GM23338 (cell line): ENCODE measurements around the gene CRB2. TPM values are rescaled to one million over a fixed set of nuclear protein-coding genes. Genes with fewer than 3 reads are reported as not detected.

ENCODE experiments used
- ATAC-seq: fragments of 200-7000 bp; cut with Tn5 transposase; 3 replicates; pipeline ENCODE4 v1.9.1; 2020
- DNase-seq: peaks from one replicate; pipeline ENCODE4 v3.0.0-alpha.2; 2015; ENCODE audit warnings: low spot score
- H2AFZ ChIP-seq: fragments of 200-600 bp; sonication (generic); 2 replicates; pipeline ENCODE4 v1.8.0; 2016; ENCODE audit warnings: antibody characterized with exemption, mild to moderate bottlenecking, moderate library complexity
- H3F3A ChIP-seq: fragments of 200-600 bp; sonication (generic); replicated peaks from 2 replicates; pipeline ENCODE4 v1.8.0; 2017; ENCODE audit warnings: antibody characterized with exemption, mixed run types, low read depth
- H3K27ac ChIP-seq: fragments of 200-600 bp; sonication (generic); 2 replicates; pipeline ENCODE4 v1.6.1; 2016; ENCODE audit warnings: low read depth
- H3K27me3 ChIP-seq: fragments of 200-600 bp; sonication (generic); 2 replicates; pipeline ENCODE4 v1.8.0; 2016; ENCODE audit warnings: mild to moderate bottlenecking, mixed run types, moderate library complexity; ENCODE audit not compliant: insufficient read depth
- H3K36me3 ChIP-seq: fragments of 200-600 bp; sonication (generic); 2 replicates; pipeline ENCODE4 v1.8.0; 2016; ENCODE audit warnings: mild to moderate bottlenecking; ENCODE audit not compliant: insufficient read depth
- H3K4me1 ChIP-seq: fragments of 200-600 bp; sonication (generic); 2 replicates; pipeline ENCODE4 v1.8.0; 2016; ENCODE audit warnings: mild to moderate bottlenecking, moderate library complexity; ENCODE audit not compliant: insufficient read depth
- H3K4me2 ChIP-seq: fragments of 200-600 bp; sonication (generic); 2 replicates; pipeline ENCODE4 v1.7.1; 2017; ENCODE audit warnings: mixed run types
- H3K4me3 ChIP-seq: fragments of 200-600 bp; sonication (generic); 2 replicates; pipeline ENCODE4 v1.6.1; 2016; ENCODE audit warnings: mixed run types
- H3K79me2 ChIP-seq: fragments of 200-600 bp; sonication (generic); replicated peaks from 2 replicates; pipeline ENCODE4 v1.8.0; 2017; ENCODE audit warnings: mild to moderate bottlenecking; ENCODE audit not compliant: insufficient read depth
- H3K9me2 ChIP-seq: fragments of 200-600 bp; sonication (generic); 2 replicates; pipeline ENCODE4 v1.8.0; 2017; ENCODE audit not compliant: insufficient read depth
- H4K20me1 ChIP-seq: fragments of 200-600 bp; sonication (generic); replicated peaks from 2 replicates; pipeline ENCODE4 v1.8.0; 2017; ENCODE audit warnings: mild to moderate bottlenecking; ENCODE audit not compliant: insufficient read depth
- H3K27ac Mint-ChIP-seq: 2 replicates; pipeline ENCODE4 v1.8.0; 2020; ENCODE audit warnings: inconsistent platforms, mild to moderate bottlenecking, moderate library complexity, mixed read lengths
- H3K27me3 Mint-ChIP-seq: 3 replicates; pipeline ENCODE4 v1.8.0; 2022; ENCODE audit warnings: low read depth, mild to moderate bottlenecking, moderate library complexity, mixed read lengths, inconsistent platforms; ENCODE audit not compliant: insufficient read depth, poor library complexity
- H3K36me3 Mint-ChIP-seq: 3 replicates; pipeline ENCODE4 v1.8.0; 2021; ENCODE audit warnings: low read depth, mild to moderate bottlenecking, inconsistent platforms, moderate library complexity, mixed read lengths
- H3K4me1 Mint-ChIP-seq: 3 replicates; pipeline ENCODE4 v1.8.0; 2020; ENCODE audit warnings: mild to moderate bottlenecking, inconsistent platforms, mixed read lengths
- H3K4me3 Mint-ChIP-seq: 3 replicates; pipeline ENCODE4 v1.8.0; 2021; ENCODE audit warnings: moderate library complexity, mild to moderate bottlenecking, inconsistent platforms, mixed read lengths
- H3K9me3 Mint-ChIP-seq: 3 replicates; pipeline ENCODE4 v1.8.0; 2020; ENCODE audit warnings: moderate library complexity, mild to moderate bottlenecking, inconsistent platforms, mixed read lengths
- CREB1 ChIP-seq: fragments of 250-450 bp; sonication (Bioruptor Pico); IDR thresholded peaks from 2 replicates; pipeline ENCODE4 v1.5.0; 2020; ENCODE audit warnings: low read depth, mild to moderate bottlenecking, moderate library complexity
- EZH2 ChIP-seq: fragments of 200-600 bp; sonication (generic); IDR thresholded peaks from one replicate; pipeline ENCODE4 v1.8.0; 2017; ENCODE audit warnings: antibody characterized with exemption, mild to moderate bottlenecking, low read depth; ENCODE audit not compliant: unreplicated experiment
- EZH2phosphoT487 ChIP-seq: fragments of 200-600 bp; sonication (generic); IDR thresholded peaks from one replicate; pipeline ENCODE4 v1.8.1; 2018; ENCODE audit warnings: antibody characterized with exemption; ENCODE audit not compliant: unreplicated experiment
- JUNB ChIP-seq: IDR thresholded peaks from one replicate; pipeline ENCODE4 v1.6.1; 2016; ENCODE audit warnings: antibody characterized with exemption; ENCODE audit not compliant: unreplicated experiment
- NANOG ChIP-seq: IDR thresholded peaks from 2 replicates; pipeline ENCODE4 v1.6.1; 2016; ENCODE audit warnings: antibody characterized with exemption, borderline replicate concordance
- POLR2AphosphoS5 ChIP-seq: IDR thresholded peaks from 2 replicates; pipeline ENCODE4 v1.6.1; 2016; ENCODE audit warnings: antibody characterized with exemption, low read depth
- STAT1 ChIP-seq: IDR thresholded peaks from one replicate; pipeline ENCODE4 v1.6.1; 2016; ENCODE audit warnings: antibody characterized with exemption; ENCODE audit not compliant: unreplicated experiment
- ZNF114 ChIP-seq: fragments of 250-450 bp; sonication (Bioruptor Pico); IDR thresholded peaks from 2 replicates; pipeline ENCODE4 v1.5.0; 2020; ENCODE audit warnings: mild to moderate bottlenecking, moderate library complexity
- ZNF331 ChIP-seq: fragments of 250-450 bp; sonication (Bioruptor Pico); IDR thresholded peaks from 2 replicates; pipeline ENCODE4 v1.5.0; 2020; ENCODE audit warnings: low read depth, mild to moderate bottlenecking, moderate library complexity
- polyA plus RNA-seq: library from polyadenylated mRNA; unstranded; fragments of >200 nt; fragmentation: Nextera tagmentation; extraction: Ambion mirVana; gene quantifications from 2 replicates; pipeline ENCODE4 v1.2.1, GENCODE V29; 2016
- total RNA-seq: library from RNA; depleted of rRNA; stranded (reverse); fragments of >200 nt; shearing (Covaris generic); gene quantifications from 2 replicates; pipeline ENCODE4 v1.2.3, GENCODE V29; 2014
- TF ChIP-seq, protein P1 (sequence below): IDR thresholded peaks from 2 replicates; pipeline ENCODE4 v1.6.1; 2016; ENCODE audit warnings: antibody characterized with exemption
- TF ChIP-seq, protein P2 (sequence below), 2 experiments: fragments of 200-600 bp in 1 of 2; sonication (generic) in 1 of 2; conservative IDR thresholded peaks; 2 replicates each; pipeline versions ENCODE4 v1.5.1 to v1.6.1; 2016 to 2017; ENCODE audit warnings: antibody characterized with exemption in 2 of 2, low read depth in 2 of 2, mild to moderate bottlenecking in 2 of 2, moderate library complexity in 1 of 2
- TF ChIP-seq, protein P3 (sequence below): IDR thresholded peaks from one replicate; pipeline ENCODE4 v1.6.1; 2018; ENCODE audit warnings: antibody characterized with exemption; ENCODE audit not compliant: unreplicated experiment
- TF ChIP-seq, protein P4 (sequence below): fragments of 250-450 bp; sonication (Bioruptor Pico); IDR thresholded peaks from 2 replicates; pipeline ENCODE4 v1.5.0; 2020; ENCODE audit warnings: mild to moderate bottlenecking, moderate library complexity

Gene CRB2
- total and polyA plus RNA-seq, 2 experiments from 2014 or later = 0.34 to 10.2 TPM

DNA sequence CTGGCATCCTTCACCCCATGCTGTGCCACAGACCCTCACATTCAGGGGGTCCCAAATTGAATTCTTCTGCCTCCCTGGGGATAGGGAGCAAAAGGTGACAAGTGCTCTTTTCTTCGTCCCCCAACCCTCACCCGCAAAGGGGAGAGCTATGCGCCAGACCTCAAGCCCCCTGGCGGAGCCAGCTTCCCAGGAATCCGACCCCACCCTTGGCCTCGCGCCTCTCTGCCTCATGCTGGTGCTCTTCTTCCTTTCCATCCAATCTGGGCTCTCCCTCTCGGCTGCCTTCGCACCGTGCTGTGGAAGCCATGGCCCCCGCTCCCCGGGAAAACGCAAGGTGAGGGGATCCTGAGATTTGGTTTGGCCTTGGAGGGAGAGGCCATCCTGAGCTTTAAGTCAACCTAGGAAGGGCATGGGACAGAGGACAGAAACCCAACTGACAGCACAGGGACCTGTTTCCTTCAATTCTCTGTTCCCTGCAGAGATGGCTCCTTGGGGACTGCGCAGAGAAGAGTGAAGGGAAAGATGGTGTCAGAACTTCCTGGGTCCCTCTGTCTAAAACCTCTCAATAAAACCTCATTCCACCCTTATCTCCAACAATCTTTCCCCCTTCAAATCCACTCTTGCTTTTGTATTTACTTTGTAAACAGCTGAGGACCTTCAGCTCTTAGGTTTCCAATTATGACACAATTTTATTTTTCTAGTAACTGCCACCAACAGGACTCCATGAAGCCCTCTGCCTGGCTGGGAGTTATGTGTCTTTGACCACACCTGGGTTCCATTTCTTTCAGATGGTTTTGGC is 36.3 kb upstream of the CRB2 start:
- H3K4me3 ChIP-seq = no peak overlapping the region
- H2AFZ ChIP-seq = peak overlapping the region; percentile 38; the same call in 1 of the 2 replicates
- Mint-ChIP-seq H3K27ac (no peak overlapping the region), H3K4me3 (no peak overlapping the region; the same call in 2 of the 3 replicates), H3K27me3 (peaks cover 7% of the 10 kb centered on the region), H3K36me3 (no peaks in the 10 kb centered on the region; the same call in 1 of the 3 replicates), H3K4me1 (peaks cover 17% of the 10 kb centered on the region), H3K9me3 (no peaks in the 10 kb centered on the region; the same call in 2 of the 3 replicates)
- no peaks in the 10 kb centered on the region for H3K79me2 ChIP-seq
- H3K36me3 ChIP-seq = no peaks in the 10 kb centered on the region
- no peak overlapping the region for H3K27ac ChIP-seq
- TF ChIP-seq EZH2phosphoT487 = no peak
- no peak for TF ChIP-seq ZNF114 (CRISPR knock-in tag)
- no peak for TF ChIP-seq JUNB
- no peak for TF ChIP-seq POLR2AphosphoS5
- TF ChIP-seq ZNF331 (CRISPR knock-in tag) = no peak
- TF ChIP-seq, protein P1, sequence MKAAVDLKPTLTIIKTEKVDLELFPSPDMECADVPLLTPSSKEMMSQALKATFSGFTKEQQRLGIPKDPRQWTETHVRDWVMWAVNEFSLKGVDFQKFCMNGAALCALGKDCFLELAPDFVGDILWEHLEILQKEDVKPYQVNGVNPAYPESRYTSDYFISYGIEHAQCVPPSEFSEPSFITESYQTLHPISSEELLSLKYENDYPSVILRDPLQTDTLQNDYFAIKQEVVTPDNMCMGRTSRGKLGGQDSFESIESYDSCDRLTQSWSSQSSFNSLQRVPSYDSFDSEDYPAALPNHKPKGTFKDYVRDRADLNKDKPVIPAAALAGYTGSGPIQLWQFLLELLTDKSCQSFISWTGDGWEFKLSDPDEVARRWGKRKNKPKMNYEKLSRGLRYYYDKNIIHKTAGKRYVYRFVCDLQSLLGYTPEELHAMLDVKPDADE = no peak
- TF ChIP-seq, protein P2, sequence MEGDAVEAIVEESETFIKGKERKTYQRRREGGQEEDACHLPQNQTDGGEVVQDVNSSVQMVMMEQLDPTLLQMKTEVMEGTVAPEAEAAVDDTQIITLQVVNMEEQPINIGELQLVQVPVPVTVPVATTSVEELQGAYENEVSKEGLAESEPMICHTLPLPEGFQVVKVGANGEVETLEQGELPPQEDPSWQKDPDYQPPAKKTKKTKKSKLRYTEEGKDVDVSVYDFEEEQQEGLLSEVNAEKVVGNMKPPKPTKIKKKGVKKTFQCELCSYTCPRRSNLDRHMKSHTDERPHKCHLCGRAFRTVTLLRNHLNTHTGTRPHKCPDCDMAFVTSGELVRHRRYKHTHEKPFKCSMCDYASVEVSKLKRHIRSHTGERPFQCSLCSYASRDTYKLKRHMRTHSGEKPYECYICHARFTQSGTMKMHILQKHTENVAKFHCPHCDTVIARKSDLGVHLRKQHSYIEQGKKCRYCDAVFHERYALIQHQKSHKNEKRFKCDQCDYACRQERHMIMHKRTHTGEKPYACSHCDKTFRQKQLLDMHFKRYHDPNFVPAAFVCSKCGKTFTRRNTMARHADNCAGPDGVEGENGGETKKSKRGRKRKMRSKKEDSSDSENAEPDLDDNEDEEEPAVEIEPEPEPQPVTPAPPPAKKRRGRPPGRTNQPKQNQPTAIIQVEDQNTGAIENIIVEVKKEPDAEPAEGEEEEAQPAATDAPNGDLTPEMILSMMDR (conservative IDR thresholded peaks at IDR 0.05; ENCODE audit: low read depth in 2 of 2) = no peak
- TF ChIP-seq CREB1 (CRISPR knock-in tag) = no peak
- no peak for TF ChIP-seq NANOG
- TF ChIP-seq, protein P3, sequence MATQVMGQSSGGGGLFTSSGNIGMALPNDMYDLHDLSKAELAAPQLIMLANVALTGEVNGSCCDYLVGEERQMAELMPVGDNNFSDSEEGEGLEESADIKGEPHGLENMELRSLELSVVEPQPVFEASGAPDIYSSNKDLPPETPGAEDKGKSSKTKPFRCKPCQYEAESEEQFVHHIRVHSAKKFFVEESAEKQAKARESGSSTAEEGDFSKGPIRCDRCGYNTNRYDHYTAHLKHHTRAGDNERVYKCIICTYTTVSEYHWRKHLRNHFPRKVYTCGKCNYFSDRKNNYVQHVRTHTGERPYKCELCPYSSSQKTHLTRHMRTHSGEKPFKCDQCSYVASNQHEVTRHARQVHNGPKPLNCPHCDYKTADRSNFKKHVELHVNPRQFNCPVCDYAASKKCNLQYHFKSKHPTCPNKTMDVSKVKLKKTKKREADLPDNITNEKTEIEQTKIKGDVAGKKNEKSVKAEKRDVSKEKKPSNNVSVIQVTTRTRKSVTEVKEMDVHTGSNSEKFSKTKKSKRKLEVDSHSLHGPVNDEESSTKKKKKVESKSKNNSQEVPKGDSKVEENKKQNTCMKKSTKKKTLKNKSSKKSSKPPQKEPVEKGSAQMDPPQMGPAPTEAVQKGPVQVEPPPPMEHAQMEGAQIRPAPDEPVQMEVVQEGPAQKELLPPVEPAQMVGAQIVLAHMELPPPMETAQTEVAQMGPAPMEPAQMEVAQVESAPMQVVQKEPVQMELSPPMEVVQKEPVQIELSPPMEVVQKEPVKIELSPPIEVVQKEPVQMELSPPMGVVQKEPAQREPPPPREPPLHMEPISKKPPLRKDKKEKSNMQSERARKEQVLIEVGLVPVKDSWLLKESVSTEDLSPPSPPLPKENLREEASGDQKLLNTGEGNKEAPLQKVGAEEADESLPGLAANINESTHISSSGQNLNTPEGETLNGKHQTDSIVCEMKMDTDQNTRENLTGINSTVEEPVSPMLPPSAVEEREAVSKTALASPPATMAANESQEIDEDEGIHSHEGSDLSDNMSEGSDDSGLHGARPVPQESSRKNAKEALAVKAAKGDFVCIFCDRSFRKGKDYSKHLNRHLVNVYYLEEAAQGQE = no peak
- TF ChIP-seq, protein P4, sequence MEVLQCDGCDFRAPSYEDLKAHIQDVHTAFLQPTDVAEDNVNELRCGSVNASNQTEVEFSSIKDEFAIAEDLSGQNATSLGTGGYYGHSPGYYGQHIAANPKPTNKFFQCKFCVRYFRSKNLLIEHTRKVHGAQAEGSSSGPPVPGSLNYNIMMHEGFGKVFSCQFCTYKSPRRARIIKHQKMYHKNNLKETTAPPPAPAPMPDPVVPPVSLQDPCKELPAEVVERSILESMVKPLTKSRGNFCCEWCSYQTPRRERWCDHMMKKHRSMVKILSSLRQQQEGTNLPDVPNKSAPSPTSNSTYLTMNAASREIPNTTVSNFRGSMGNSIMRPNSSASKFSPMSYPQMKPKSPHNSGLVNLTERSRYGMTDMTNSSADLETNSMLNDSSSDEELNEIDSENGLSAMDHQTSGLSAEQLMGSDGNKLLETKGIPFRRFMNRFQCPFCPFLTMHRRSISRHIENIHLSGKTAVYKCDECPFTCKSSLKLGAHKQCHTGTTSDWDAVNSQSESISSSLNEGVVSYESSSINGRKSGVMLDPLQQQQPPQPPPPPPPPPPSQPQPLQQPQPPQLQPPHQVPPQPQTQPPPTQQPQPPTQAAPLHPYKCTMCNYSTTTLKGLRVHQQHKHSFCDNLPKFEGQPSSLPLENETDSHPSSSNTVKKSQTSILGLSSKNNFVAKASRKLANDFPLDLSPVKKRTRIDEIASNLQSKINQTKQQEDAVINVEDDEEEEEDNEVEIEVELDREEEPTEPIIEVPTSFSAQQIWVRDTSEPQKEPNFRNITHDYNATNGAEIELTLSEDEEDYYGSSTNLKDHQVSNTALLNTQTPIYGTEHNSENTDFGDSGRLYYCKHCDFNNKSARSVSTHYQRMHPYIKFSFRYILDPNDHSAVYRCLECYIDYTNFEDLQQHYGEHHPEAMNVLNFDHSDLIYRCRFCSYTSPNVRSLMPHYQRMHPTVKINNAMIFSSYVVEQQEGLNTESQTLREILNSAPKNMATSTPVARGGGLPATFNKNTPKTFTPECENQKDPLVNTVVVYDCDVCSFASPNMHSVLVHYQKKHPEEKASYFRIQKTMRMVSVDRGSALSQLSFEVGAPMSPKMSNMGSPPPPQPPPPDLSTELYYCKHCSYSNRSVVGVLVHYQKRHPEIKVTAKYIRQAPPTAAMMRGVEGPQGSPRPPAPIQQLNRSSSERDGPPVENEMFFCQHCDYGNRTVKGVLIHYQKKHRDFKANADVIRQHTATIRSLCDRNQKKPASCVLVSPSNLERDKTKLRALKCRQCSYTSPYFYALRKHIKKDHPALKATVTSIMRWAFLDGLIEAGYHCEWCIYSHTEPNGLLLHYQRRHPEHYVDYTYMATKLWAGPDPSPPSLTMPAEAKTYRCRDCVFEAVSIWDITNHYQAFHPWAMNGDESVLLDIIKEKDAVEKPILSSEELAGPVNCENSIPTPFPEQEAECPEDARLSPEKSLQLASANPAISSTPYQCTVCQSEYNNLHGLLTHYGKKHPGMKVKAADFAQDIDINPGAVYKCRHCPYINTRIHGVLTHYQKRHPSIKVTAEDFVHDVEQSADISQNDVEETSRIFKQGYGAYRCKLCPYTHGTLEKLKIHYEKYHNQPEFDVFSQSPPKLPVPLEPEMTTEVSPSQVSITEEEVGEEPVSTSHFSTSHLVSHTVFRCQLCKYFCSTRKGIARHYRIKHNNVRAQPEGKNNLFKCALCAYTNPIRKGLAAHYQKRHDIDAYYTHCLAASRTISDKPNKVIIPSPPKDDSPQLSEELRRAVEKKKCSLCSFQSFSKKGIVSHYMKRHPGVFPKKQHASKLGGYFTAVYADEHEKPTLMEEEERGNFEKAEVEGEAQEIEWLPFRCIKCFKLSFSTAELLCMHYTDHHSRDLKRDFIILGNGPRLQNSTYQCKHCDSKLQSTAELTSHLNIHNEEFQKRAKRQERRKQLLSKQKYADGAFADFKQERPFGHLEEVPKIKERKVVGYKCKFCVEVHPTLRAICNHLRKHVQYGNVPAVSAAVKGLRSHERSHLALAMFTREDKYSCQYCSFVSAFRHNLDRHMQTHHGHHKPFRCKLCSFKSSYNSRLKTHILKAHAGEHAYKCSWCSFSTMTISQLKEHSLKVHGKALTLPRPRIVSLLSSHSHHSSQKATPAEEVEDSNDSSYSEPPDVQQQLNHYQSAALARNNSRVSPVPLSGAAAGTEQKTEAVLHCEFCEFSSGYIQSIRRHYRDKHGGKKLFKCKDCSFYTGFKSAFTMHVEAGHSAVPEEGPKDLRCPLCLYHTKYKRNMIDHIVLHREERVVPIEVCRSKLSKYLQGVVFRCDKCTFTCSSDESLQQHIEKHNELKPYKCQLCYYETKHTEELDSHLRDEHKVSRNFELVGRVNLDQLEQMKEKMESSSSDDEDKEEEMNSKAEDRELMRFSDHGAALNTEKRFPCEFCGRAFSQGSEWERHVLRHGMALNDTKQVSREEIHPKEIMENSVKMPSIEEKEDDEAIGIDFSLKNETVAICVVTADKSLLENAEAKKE (CRISPR knock-in tag) = no peak
- TF ChIP-seq STAT1 = no peak
- no peak for TF ChIP-seq EZH2
- no peak overlapping the region for H3K4me2 ChIP-seq
- ATAC-seq (no peak), DNase-seq (no peak)
- no peaks in the 10 kb centered on the region; the same call in 1 of the 2 replicates for H3K4me1 ChIP-seq
- no peaks in the 10 kb centered on the region for H3K27me3 ChIP-seq
- H4K20me1 ChIP-seq = no peaks in the 10 kb centered on the region
- H3F3A ChIP-seq = no peaks in the 10 kb centered on the region
- no peaks in the 10 kb centered on the region for H3K9me2 ChIP-seq
